ENCODE results near the gene SLC9A8.

The SLC9A8 gene

DNA sequence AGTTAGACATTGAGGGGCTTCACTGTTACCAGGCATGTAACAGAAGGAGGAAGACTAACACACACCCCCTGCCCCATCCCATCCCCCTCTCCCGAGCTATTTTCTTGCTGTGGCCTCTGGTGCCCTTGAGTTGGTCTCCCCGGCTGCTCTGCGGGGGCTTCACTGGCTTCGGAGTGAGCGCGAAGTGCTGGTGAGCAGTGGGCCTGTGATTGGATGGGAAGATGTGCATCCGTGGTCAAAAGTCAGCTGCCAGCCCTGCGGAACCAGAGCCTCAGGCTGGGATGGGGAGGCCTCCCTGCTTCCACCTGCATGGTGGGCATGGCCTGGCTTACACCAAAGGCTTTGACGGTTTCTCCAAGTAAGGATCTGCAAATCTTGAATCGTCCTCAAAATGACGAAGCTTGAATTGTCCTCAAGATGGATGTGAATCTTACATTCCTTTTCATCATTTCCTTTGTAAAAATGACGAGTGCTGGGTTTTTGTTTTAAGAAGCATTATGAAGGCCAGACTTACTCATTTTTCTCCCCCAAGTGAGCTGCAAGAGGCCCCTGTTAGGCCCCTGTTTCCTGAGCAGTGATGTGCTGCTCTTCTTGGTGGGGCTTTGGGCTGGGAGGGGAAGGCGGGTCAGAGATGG is 79.0 kb downstream of the SLC9A8 start:
- H3K9me3 ChIP-seq (ENCODE audit: severe bottlenecking): no peaks in the 10 kb centered on the region
- H3K36me3 ChIP-seq (ENCODE audit: low read depth): peaks cover 4% of the 10 kb centered on the region; the same call in 1 of the 2 replicates
- no peaks in the 10 kb centered on the region for H3K27me3 ChIP-seq (ENCODE audit: insufficient read depth, poor library complexity, severe bottlenecking)
- no peaks in the 10 kb centered on the region for H3K4me1 ChIP-seq (ENCODE audit: insufficient read depth, poor library complexity, severe bottlenecking)
- peak; percentile 73 for DNase-seq (ENCODE audit: low spot score)
- ATAC-seq (ENCODE audit: low read depth): no peak
- no peak overlapping the region for H3K27ac ChIP-seq (ENCODE audit: poor library complexity, severe bottlenecking)
- H3K4me3 ChIP-seq (ENCODE audit: severe bottlenecking): no peak overlapping the region
- TF ChIP-seq, protein P1, sequence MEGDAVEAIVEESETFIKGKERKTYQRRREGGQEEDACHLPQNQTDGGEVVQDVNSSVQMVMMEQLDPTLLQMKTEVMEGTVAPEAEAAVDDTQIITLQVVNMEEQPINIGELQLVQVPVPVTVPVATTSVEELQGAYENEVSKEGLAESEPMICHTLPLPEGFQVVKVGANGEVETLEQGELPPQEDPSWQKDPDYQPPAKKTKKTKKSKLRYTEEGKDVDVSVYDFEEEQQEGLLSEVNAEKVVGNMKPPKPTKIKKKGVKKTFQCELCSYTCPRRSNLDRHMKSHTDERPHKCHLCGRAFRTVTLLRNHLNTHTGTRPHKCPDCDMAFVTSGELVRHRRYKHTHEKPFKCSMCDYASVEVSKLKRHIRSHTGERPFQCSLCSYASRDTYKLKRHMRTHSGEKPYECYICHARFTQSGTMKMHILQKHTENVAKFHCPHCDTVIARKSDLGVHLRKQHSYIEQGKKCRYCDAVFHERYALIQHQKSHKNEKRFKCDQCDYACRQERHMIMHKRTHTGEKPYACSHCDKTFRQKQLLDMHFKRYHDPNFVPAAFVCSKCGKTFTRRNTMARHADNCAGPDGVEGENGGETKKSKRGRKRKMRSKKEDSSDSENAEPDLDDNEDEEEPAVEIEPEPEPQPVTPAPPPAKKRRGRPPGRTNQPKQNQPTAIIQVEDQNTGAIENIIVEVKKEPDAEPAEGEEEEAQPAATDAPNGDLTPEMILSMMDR (IDR thresholded peaks at IDR 0.05; ENCODE audit: poor library complexity, severe bottlenecking): no peak

DNA sequence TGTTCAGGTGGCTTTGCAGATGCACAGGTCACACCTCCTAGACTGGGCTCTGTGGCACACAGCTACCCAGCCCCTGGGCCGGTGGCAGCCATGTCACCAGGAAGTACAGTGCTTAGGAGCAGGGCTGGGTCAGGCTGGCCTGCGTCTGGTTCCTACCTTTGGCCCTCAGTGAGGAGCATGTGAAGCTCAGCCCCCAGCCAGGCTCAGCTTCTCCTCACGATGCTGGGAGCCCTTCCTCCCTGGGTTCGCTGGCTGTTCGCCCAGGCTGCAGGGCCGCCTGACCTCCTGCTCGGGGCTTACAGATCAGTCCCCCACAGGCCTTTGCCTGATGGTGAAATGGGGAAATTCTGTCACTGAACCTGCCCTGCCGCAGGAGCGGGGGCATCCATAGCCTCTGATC is 79.6 kb downstream of the SLC9A8 start:
- Histone ChIP-seq H3K4me3 (ENCODE audit: severe bottlenecking) (no peak overlapping the region), H3K27ac (ENCODE audit: poor library complexity, severe bottlenecking) (no peak overlapping the region), H3K4me1 (ENCODE audit: insufficient read depth, poor library complexity, severe bottlenecking) (no peaks in the 10 kb centered on the region), H3K36me3 (ENCODE audit: low read depth) (peaks cover 4% of the 10 kb centered on the region; the same call in 1 of the 2 replicates), H3K9me3 (ENCODE audit: severe bottlenecking) (no peaks in the 10 kb centered on the region), H3K27me3 (ENCODE audit: insufficient read depth, poor library complexity, severe bottlenecking) (no peaks in the 10 kb centered on the region)
- DNase-seq (ENCODE audit: low spot score) (no peak), ATAC-seq (ENCODE audit: low read depth) (no peak)
- TF ChIP-seq, protein P1 (IDR thresholded peaks at IDR 0.05; ENCODE audit: poor library complexity, severe bottlenecking): no peak

DNA sequence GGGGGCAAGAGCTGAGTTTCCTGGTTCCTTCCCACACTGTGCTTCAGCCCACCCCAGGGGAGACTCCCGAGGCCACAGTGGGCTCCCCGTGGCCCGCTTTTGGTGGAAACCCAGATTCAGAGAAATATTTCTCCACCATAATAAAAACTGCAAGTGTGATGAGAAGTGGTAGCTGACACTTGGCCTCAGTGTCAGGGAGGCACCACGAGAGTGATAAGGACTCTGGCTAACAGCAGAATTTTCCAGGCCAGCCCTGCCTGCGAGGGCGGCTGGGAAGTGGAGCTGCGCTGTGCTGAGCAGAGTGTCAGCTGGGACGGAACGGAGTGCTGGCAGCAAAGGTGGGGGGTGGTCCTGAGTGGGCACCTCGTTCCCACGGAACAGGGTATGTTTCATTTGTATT is 80.2 kb downstream of the SLC9A8 start:
- DNase-seq (ENCODE audit: low spot score) (peak; percentile 62), ATAC-seq (ENCODE audit: low read depth) (no peak)
- no peaks in the 10 kb centered on the region for H3K27me3 ChIP-seq (ENCODE audit: insufficient read depth, poor library complexity, severe bottlenecking)
- H3K4me1 ChIP-seq (ENCODE audit: insufficient read depth, poor library complexity, severe bottlenecking): no peaks in the 10 kb centered on the region
- TF ChIP-seq, protein P1 (IDR thresholded peaks at IDR 0.05; ENCODE audit: poor library complexity, severe bottlenecking): no peak
- no peaks in the 10 kb centered on the region for H3K9me3 ChIP-seq (ENCODE audit: severe bottlenecking)
- no peak overlapping the region for H3K27ac ChIP-seq (ENCODE audit: poor library complexity, severe bottlenecking)
- no peak overlapping the region for H3K4me3 ChIP-seq (ENCODE audit: severe bottlenecking)
- H3K36me3 ChIP-seq (ENCODE audit: low read depth): peaks cover 4% of the 10 kb centered on the region; the same call in 1 of the 2 replicates

DNA sequence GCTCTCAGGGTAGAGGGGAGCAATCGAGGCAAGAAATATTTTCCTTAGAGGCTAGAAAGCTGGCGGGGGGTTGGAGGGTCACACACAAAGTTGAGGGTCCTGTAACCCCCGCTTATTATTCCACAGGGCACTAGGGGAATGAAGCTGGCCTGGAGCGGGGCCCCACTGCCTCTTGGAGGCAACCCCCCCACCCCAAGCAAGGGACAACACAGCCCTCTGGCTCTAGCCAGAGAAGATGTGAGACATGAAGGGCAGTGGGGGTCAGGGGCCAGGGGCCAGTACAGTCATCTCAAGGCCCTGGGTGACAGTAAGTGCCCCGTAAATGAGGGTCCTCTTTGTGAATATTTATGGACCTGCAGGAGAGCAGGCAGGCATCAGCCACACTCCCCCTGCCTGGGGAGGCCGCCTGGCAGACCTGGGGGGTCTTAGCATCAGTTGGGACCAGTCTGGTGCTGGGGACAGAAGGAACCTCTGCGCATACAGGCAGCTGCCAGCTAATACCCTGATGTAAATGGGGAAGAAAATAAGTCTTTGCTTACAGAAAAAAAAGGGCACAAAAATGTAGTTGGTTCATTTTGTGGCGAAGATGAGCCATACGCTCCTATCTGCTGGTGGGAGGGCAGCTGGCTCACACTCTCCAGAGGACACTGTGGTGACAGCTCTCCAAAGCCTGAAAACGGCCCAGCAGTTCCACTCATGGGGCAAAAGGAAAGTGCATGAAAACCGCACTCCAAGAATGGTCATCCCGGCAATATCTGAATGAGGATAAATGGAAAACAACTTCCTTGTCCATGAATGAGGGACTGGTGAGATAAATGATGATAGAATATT is 80.8 kb downstream of the SLC9A8 start:
- peak; percentile 68 for DNase-seq (ENCODE audit: low spot score)
- ATAC-seq (ENCODE audit: low read depth): no peak
- TF ChIP-seq, protein P1 (IDR thresholded peaks at IDR 0.05; ENCODE audit: poor library complexity, severe bottlenecking): no peak
- Histone ChIP-seq H3K4me1 (ENCODE audit: insufficient read depth, poor library complexity, severe bottlenecking) (no peaks in the 10 kb centered on the region), H3K27me3 (ENCODE audit: insufficient read depth, poor library complexity, severe bottlenecking) (no peaks in the 10 kb centered on the region), H3K9me3 (ENCODE audit: severe bottlenecking) (no peaks in the 10 kb centered on the region), H3K27ac (ENCODE audit: poor library complexity, severe bottlenecking) (no peak overlapping the region), H3K36me3 (ENCODE audit: low read depth) (peaks cover under 1% of the 10 kb centered on the region; the same call in 1 of the 2 replicates), H3K4me3 (ENCODE audit: severe bottlenecking) (no peak overlapping the region)

Measured in RWPE2 (cell line).